Pulmonary artery endothelial cell (primary cell): ENCODE data around the gene SH3PXD2B. TPM values are rescaled to one million over a fixed set of nuclear protein-coding genes. Genes with fewer than 3 reads are reported as not detected.
A peak's percentile ranks its signal among the peaks of the same experiment; 100 is the strongest.

Experiments
- DNase-seq: peaks from one replicate; pipeline ENCODE4 v3.0.0-alpha.2; 2011; ENCODE audit warnings: low read depth, low spot score
- total RNA-seq: library from RNA; depleted of rRNA; stranded (reverse); fragments of >200 nt; gene quantifications from 2 replicates; pipeline ENCODE4 v1.2.3, GENCODE V29; 2014

SH3PXD2B gene
- 19.4 and 25.9 TPM in 2 replicates for total RNA-seq

DNA sequence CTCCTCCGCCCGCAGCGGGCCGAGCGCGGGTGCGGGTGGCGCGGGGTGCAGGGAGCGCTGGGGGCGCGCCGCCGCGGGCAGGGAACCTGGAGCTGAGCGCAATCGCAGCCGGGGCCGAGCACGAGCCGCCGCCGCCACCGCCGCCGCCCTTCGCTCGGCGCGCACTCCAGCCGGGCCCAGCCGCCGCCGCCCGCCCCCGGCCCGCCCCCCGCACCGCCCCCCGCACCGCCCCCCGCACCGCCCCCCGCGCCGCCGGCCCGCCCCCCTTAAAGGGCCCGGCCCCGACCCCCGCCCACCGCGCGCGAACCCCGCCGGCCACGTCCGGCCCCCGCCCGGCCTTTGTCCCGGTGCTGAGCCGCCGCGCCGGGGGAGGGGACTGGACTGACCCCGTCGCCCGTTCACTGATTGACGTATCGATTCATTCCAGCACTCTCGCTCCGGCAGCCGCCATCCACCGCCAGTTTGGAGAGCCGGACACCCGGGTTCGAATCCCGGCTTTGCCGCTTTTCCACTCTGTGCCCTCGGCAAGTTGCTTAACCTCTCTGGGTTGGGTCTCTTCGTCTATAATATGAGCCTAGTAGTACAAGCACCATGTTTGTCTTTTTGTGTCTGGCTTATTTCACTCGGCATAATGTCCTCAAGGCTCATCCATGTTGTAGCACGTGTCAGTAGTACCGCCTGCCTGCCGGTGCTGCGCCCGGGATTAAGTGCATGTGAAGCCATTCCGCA, at the start of gene SH3PXD2B:
TSS of gene SH3PXD2B (minus strand) at position 168 of the 729 bp plus-strand sequence. CDS start 173 bp downstream, outside the sequence.
- DNase-seq, result no peak

DNA sequence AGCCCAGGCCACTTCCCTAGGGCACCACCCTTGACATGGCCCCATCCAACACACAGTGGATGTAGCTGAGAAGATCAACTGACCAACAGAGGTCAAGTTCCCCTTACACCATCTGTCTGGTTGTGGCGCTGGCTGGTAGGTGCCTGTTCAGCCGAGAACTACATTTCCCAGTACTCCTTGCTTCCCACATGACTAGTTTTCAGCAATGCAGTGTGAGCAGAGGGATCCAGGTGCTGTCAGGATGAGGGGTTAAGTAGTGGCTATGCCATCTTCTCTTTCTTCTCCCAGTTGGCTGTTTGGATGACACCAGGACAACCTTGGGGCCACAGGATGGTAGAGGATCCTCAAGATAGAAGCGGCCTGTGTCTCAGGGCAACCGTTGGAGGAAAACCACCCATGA, 48.6 kb upstream of the SH3PXD2B start:
- no peak for DNase-seq

DNA sequence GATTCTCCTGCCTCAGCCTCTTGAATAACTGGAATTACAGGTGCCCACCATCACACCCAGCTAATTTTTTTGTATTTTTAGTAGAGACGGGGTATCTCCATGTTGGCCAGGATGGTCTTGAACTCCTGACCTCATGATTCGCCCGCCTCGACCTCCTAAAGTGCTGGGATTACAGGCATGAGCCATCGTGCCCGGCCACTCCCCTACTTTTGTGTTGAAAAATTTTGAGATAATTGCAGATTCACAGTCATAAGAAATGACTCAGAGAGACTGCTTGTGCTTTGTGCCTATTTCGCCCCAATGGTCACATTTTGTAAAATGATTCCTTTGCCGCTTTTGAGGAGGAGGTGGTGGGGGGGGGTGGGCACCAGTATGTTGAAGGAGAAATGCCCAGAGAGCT, 48.1 kb upstream of the SH3PXD2B start:
- DNase-seq, result no peak

DNA sequence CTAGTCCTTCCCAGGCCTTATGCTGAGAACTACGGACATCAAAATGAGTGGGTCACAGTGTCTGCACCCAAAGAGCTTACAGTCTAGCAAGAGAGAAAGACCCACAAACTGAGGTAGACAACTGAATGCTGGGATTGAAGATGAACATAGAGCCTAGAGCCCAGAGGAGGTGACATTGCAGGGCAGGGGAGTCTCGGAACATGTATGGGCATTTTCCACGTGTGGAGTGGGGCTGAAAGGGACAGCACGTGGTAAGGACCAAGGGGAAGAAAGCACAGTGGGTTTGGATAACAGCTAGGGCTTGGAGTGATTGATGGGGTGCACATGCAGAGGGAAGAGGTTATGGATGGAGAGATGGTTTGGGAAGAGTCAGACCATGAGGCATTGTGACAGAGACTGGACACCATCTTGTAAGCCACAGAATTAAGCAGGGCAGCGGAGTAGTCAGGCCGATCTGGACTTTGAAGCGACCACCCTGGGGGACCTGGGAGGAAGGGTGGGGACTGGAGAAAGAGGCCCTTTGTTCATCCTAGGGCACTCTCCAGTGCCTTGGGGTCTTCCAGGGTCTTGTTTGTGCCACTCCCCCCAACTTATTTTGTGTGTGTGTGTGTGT, 47.5 kb upstream of the SH3PXD2B start:
- no peak for DNase-seq

DNA sequence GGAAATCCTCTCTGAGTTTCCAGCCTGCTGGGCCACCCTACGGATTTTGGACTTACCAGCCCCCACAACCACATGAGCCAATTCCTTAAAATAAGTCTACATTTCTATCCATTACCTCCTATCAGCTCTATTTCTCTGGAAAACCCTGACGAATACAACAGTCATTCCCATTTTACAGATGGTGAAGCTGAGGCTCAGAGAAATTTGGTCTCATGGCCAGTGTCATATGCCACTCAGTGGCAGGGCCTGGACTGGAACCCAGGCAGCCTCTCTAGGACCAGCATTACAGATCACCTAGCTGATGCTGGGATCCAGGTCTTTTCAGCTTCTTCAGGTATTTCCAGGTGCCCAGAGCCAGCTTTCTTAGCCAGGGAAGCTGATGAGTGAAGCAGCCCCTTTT, 45.0 kb upstream of the SH3PXD2B start:
- DNase-seq, result no peak

DNA sequence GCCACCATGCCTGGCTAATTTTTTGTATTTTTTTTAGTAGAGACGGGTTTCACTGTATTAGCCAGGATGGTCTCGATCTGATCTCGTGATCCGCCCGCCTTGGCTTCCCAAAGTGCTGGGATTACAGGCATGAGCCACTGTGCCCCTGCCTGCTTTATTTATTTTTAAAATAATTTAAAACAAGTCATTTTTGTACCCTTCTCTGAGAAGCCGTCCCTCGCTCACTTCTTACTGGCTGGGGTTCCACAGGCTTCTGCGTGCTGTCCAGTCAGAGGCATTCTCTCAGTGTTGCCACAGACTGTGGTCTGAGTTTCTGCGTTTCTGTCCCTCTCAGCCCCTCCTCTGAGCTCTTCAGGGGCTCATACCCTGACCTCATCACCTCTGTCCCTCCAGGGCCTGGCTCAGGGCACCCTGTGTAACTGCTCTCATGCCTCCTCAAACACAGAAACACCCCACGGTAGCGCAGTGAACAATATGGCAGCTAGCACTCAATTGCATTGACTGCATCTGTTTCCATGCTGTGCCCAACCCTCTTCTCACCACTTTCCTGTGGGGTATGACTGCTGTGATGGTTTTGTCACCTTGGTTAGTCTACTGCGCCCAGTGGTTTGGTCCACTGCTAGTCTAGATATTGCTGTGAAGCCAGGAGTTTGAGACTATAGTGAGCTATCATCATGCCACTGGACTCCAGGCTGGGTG, 44.3 kb upstream of the SH3PXD2B start:
- no peak for DNase-seq

DNA sequence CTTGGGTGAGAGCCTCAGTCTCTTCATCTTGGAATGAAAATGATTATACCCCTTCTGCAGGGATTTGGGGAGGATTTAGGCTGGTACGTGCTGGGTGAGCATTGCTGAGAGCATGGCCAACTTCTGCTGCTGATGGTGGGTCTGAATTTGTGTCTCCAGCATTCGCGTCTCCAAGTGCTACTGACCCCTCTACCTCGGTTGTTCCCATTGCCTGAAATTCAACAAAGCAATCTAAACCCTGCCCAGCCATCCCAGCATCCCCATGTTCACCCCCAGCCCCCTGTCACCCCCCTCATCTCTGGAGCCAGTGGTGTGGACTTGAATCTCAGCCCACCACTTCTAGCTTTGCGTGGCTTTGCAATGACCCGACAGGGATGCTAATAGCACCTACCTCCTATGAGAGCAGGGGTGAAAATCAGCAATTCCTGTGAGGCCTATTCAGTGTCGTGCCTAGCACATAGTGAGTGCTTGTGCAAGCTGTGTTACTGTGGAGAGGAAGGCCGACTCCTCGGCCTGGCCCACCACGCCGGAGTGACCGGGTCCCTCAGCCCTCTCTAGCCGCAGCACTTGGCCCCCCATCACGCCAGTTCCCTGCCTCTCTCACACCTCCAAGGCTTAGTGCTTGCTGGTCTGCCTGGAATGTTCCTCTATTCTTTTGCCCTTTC, 43.4 kb upstream of the SH3PXD2B start:
- no peak for DNase-seq

- DNase-seq, result peak; percentile 29
These were observed 42.5 kb upstream of the SH3PXD2B start for GRCh38 chr5:172496671-172497371.

GRCh38 chr5:172494630-172495505, 40.5 kb upstream of the SH3PXD2B start:
- no peak for DNase-seq

- DNase-seq, result no peak
These were observed 39.6 kb upstream of the SH3PXD2B start for GRCh38 chr5:172493906-172494305.

DNA sequence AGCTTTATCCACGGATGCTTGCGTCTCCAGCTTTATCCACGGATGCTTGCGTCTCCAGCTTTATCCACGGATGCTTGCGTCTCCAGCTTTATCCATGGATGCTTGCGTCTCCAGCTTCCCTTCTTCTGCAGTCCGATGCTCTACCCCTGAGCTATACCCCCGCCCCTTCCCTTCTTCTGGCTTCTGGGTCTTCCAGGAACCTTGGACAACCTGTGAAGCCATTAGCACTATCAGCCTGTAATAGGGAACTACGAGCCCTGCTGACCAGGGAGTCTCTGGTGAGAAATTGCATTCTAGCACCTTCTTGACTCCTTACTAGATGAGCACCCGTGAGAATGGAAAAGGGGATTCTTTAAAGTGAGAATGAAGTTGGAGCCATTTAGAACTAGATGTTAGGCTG, 39.1 kb upstream of the SH3PXD2B start:
- no peak for DNase-seq

DNA sequence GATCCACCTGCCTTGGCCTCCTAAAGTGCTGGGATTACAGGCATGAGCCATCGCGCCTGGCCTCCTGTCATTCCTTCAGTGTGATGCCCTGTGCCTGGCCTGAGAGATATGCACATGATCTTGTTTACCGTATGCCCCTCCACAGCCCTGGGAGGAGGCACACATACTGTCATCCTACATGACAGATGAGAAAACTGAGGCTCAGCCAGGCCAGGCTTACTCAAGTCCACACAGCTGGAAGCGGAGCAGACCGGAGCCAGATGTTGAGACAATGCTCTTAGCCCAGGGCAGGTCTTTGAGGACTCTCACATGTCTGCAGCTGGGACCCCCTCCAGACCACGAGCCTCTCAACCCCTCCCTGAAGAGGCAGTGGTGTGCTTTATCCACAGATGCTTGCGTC, 38.7 kb upstream of the SH3PXD2B start:
- DNase-seq, result no peak

DNA sequence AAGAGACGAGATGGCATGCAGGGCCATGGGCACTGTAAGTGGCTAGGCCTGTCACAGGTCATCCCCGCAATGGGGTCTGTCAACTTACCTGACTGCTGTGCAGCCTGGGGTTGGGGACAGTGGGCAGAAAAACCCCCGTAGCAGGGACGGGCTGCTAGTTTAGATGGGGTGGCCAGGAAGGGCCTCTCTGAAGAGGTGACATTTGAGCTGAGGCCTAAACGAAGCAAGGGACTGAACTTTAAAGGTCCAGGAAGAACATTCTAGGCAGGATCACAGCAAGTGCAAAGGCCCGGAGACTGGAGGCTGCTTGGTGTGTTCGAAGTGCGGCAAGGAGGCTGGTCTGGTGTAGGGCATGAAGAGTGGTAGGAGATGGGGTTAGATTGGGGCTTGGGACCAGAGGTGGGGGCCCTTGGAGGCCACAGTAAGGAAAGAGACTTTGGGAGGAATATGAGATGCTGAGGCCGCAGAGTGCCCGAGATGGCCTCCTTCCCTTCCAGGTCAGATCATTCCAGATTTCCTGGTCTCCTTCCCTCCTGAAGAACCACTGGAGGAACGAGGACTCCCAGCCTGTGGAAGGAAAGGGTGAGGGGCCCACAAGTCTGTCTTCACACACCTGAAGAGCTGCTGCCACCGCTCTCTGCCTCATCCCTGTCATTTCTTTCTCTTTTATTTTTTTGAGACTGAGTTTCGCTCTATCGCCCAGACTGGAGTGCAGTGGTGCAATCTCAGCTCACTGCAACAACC, 37.9 kb upstream of the SH3PXD2B start:
- DNase-seq, result no peak

GRCh38 chr5:172491481-172491880, 37.2 kb upstream of the SH3PXD2B start:
- no peak for DNase-seq

DNA sequence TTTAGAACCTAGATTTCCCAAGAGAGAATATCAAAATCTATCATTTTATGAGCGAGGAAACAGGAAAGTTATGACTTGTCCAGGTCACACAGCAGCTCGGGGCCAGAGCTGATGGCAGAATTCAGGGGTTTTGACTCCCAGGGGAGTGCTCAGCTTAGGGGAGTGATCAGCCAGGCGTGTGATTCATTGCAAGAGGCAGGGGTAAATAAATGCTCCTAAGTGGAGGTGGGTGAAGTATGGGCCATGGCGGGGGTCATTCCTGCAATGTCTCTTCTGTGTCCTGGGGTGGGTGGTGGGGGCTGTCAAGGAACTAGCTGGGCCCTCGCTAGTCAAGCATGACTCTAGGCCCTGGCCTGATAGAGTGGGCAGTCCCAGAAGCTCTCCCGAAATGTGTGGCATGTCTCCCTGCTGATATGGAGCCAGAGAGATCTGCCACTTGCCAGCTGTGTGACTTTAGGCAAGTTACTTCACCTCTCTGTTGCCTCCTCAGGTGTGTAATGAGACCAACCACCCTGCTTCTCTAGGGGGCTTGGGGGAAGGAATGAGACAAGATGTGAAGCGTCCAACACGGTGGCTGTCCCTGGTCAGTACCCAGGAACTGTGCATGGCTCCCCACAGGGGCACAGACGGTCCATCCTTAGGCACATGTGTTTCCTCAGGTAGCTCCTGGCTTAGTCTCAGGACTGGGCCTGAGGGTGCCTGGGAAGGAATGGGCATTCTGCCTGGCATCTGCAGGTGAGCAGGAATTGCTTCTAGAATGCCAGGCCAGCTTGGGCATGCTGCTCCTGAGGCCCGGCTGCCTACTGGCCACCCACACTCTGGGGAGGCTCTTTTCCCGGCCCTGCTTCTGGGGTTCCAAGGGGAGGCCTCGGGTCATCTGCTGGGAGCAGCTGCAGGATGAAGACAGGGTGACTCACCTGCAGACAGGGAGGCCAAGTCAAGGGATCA, 36.5 kb upstream of the SH3PXD2B start:
- DNase-seq, result no peak

DNA sequence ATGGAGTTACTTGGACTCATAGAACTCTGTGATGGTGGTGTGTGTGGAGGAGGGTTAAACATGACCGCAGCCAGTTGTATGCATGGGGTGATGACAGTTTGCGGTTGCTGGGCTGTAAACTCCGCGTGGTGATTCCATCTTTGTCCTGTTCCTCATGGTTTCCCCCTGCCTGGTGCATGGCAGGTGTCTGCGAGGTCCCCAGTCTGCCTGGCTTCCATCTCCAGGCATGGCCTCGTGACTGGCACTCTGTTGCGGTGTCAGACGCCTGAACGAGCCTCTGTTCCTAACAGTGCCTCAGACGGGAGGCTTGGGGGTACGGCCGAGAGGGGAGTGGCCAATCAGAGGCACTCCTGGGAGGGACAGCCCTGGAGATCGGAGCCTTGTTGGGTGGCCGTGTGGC, 33.9 kb upstream of the SH3PXD2B start:
- DNase-seq, result no peak

- no peak for DNase-seq
These were observed 33.3 kb upstream of the SH3PXD2B start for GRCh38 chr5:172487671-172488070.

DNA sequence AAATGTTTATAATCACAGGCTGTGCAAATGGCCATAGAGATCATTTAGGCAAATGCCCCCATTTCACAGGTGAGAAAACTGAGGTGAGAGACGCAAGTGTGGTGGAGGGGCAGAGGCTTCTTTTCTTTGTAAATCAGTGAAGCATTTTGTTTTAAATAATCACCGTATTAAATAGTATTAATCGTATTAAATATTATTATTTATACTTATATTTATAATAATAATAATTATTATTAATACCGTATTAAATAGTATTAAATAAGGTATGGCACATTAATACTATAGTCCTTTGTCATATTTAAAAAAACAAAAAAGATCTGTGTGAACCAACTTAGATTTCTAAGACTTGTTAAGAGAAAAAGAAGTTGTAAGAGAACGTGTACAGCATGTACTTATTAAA, 32.6 kb upstream of the SH3PXD2B start:
- DNase-seq, result no peak

- no peak for DNase-seq
These were observed 32.1 kb upstream of the SH3PXD2B start for GRCh38 chr5:172486451-172486850.
